GM23248 (cell line): Measurements from ENCODE around the gene CRP.

Experiments used
- EZH2 ChIP-seq: fragments of 200-600 bp; sonication (generic); IDR thresholded peaks from 2 replicates; pipeline ENCODE4 v1.6.1; 2018; ENCODE audit warnings: antibody characterized with exemption, mild to moderate bottlenecking; ENCODE audit not compliant: insufficient read depth, poor library complexity, severe bottlenecking
- EZH2phosphoT487 ChIP-seq: fragments of 200-600 bp; sonication (generic); IDR thresholded peaks from 2 replicates; pipeline ENCODE4 v1.6.1; 2018; ENCODE audit warnings: antibody characterized with exemption, moderate library complexity, mild to moderate bottlenecking, low read depth; ENCODE audit not compliant: insufficient read depth

- no peak for TF ChIP-seq EZH2phosphoT487
- no peak for TF ChIP-seq EZH2
These were observed 1.5 kb upstream of the CRP start for GRCh38 chr1:159715855-159716254.
